Measurements from ENCODE around the gene AGPAT2. TPM values are rescaled to one million over a fixed set of nuclear protein-coding genes. Genes with fewer than 3 reads are reported as not detected.
A peak's percentile ranks its signal among the peaks of the same experiment; 100 is the strongest.

The AGPAT2 gene
- total RNA-seq, 1 donor from 2014 or later, result 106 TPM

- Histone ChIP-seq H3K27ac (no peak overlapping the region), H3K4me3 (no peak overlapping the region), H3K9me3 (no peaks in the 10 kb centered on the region), H3K4me1 (peaks cover 13% of the 10 kb centered on the region), H3K36me3 (no peaks in the 10 kb centered on the region), H3K27me3 (ENCODE audit: low read depth) (peaks cover 11% of the 10 kb centered on the region)
- ATAC-seq (no peak), DNase-seq (no peak)
- intact Hi-C loops (cut with DNase I), result no loop called here
- TF ChIP-seq CTCF (IDR thresholded peaks at IDR 0.05), result no peak
Observed at GRCh38 chr9:136703276-136703860, 16.1 kb upstream of the AGPAT2 start.

GRCh38 chr9:136701668-136702053 is 14.4 kb upstream of the AGPAT2 start:
- no peaks in the 10 kb centered on the region for H3K9me3 ChIP-seq
- peak overlapping the region; percentile 6 for H3K4me3 ChIP-seq
- peaks cover 11% of the 10 kb centered on the region for H3K27me3 ChIP-seq (ENCODE audit: low read depth)
- H3K36me3 ChIP-seq, result no peaks in the 10 kb centered on the region
- intact Hi-C loops (cut with DNase I), result no loop called here
- ATAC-seq (no peak), DNase-seq (no peak)
- H3K4me1 ChIP-seq, result peaks cover 22% of the 10 kb centered on the region
- TF ChIP-seq CTCF (IDR thresholded peaks at IDR 0.05), result no peak
- H3K27ac ChIP-seq, result no peak overlapping the region

- Histone ChIP-seq H3K27ac (no peak overlapping the region), H3K36me3 (no peaks in the 10 kb centered on the region), H3K27me3 (ENCODE audit: low read depth) (peaks cover 11% of the 10 kb centered on the region), H3K4me1 (peaks cover 27% of the 10 kb centered on the region), H3K9me3 (no peaks in the 10 kb centered on the region), H3K4me3 (peak overlapping the region; percentile 6)
- DNase-seq (peak; percentile 54), ATAC-seq (peak; percentile 40 to 54)
- TF ChIP-seq CTCF (IDR thresholded peaks at IDR 0.05), result no peak
- intact Hi-C loops (cut with DNase I), result no loop called here
Observed at GRCh38 chr9:136700959-136701667, 13.9 kb upstream of the AGPAT2 start.

- Histone ChIP-seq H3K27ac (no peak overlapping the region), H3K4me3 (no peak overlapping the region), H3K4me1 (peaks cover 34% of the 10 kb centered on the region), H3K9me3 (no peaks in the 10 kb centered on the region), H3K36me3 (no peaks in the 10 kb centered on the region), H3K27me3 (ENCODE audit: low read depth) (peaks cover 11% of the 10 kb centered on the region)
- TF ChIP-seq CTCF (IDR thresholded peaks at IDR 0.05), result no peak
- no peak for DNase-seq
- no peak for ATAC-seq
- intact Hi-C loops (cut with DNase I), result no loop called here
Observed at GRCh38 chr9:136700304-136700703, 13.0 kb upstream of the AGPAT2 start.

GRCh38 chr9:136698635-136699246 is 11.5 kb upstream of the AGPAT2 start:
- no peaks in the 10 kb centered on the region for H3K9me3 ChIP-seq
- TF ChIP-seq CTCF (IDR thresholded peaks at IDR 0.05), result no peak
- ATAC-seq (no peak), DNase-seq (no peak)
- H3K4me3 ChIP-seq, result no peak overlapping the region
- peaks cover 45% of the 10 kb centered on the region for H3K4me1 ChIP-seq
- peak overlapping the region; percentile 46 for H3K27ac ChIP-seq
- intact Hi-C loops (cut with DNase I), result no loop called here
- no peaks in the 10 kb centered on the region for H3K36me3 ChIP-seq
- H3K27me3 ChIP-seq (ENCODE audit: low read depth), result peaks cover 11% of the 10 kb centered on the region

All from lower lobe of right lung (tissue), 2 donors.